IMR-90 (cell line): ENCODE results near the gene FGF6. TPM values are rescaled to one million over a fixed set of nuclear protein-coding genes. Genes with fewer than 3 reads are reported as not detected.

Source experiments
- ATAC-seq: fragments of 200-7000 bp; cut with Tn5 transposase; 2 replicates; pipeline ENCODE4 v1.9.1; 2020; ENCODE audit warnings: low read depth, mild to moderate bottlenecking, moderate library complexity
- BruUV-seq: library from RNA; stranded (reverse); fragments of 400-500 nt; replicated peaks from 2 replicates; lab custom pipeline; 2021; lab: Mats Ljungman, UMichigan
- CTCF ChIA-PET: fragments of 300-600 bp; formaldehyde crosslinking; extraction: SDS; loops from one replicate; lab custom pipeline; 2021; ENCODE audit warnings: antibody characterized with exemption; lab: Yijun Ruan, JAX
- POLR2A ChIA-PET: fragments of 300-600 bp; sonication (Branson Sonifier 250); formaldehyde crosslinking; loops from one replicate; lab custom pipeline; 2022; ENCODE audit warnings: antibody characterized with exemption; ENCODE audit not compliant: unreplicated experiment; lab: Charles Lee
- DNase-seq: peaks from one replicate; pipeline ENCODE4 v3.0.0; 2013
- H2AFZ ChIP-seq: replicated peaks from 2 replicates; pipeline ENCODE3; 2013; ENCODE audit warnings: low read length, mild to moderate bottlenecking; ENCODE audit not compliant: poor library complexity
- H2AK5ac ChIP-seq: 2 replicates; pipeline ENCODE4 v1.6.1; 2013; ENCODE audit warnings: low read depth, low read length, inconsistent platforms
- H2AK9ac ChIP-seq: replicated peaks from 2 replicates; pipeline ENCODE3; 2013; ENCODE audit warnings: mild to moderate bottlenecking, low read depth, low read length, moderate library complexity; ENCODE audit not compliant: poor library complexity
- H2BK120ac ChIP-seq: 2 replicates; pipeline ENCODE4 v1.6.1; 2013; ENCODE audit warnings: low read depth, low read length, inconsistent platforms
- H2BK15ac ChIP-seq: 3 replicates; pipeline ENCODE4 v1.6.1; 2013; ENCODE audit warnings: low read depth, low read length, inconsistent platforms
- H2BK20ac ChIP-seq: 2 replicates; pipeline ENCODE4 v1.6.1; 2013; ENCODE audit warnings: low read depth, mild to moderate bottlenecking, inconsistent platforms, low read length, moderate library complexity
- H2BK5ac ChIP-seq: 2 replicates; pipeline ENCODE4 v1.6.1; 2013; ENCODE audit warnings: mild to moderate bottlenecking, low read depth, low read length, inconsistent platforms; ENCODE audit not compliant: poor library complexity, severe bottlenecking
- H3K14ac ChIP-seq: replicated peaks from 2 replicates; pipeline ENCODE4 v1.6.1; 2013; ENCODE audit warnings: low read depth, low read length, inconsistent platforms
- H3K18ac ChIP-seq: 2 replicates; pipeline ENCODE4 v1.6.1; 2013; ENCODE audit warnings: low read depth, low read length, control low read depth
- H3K23ac ChIP-seq: 2 replicates; pipeline ENCODE4 v1.6.1; 2013; ENCODE audit warnings: low read depth, low read length, inconsistent platforms
- H3K27ac ChIP-seq: 2 replicates; pipeline ENCODE4 v1.5.1; 2013; ENCODE audit warnings: mild to moderate bottlenecking, control low read depth, low read length; ENCODE audit not compliant: insufficient read depth
- H3K27me3 ChIP-seq: 2 replicates; pipeline ENCODE4 v1.6.1; 2013; ENCODE audit warnings: low read length; ENCODE audit not compliant: control insufficient read depth, insufficient read depth
- H3K36me3 ChIP-seq: 2 replicates; pipeline ENCODE4 v1.6.1; 2013; ENCODE audit warnings: low read length, mixed read lengths; ENCODE audit not compliant: control insufficient read depth, insufficient read depth
- H3K4ac ChIP-seq: 2 replicates; pipeline ENCODE4 v1.6.1; 2013; ENCODE audit warnings: low read depth, low read length, inconsistent platforms
- H3K4me1 ChIP-seq: 2 replicates; pipeline ENCODE4 v1.6.1; 2013; ENCODE audit warnings: low read length, mixed read lengths; ENCODE audit not compliant: control insufficient read depth, insufficient read depth
- H3K4me2 ChIP-seq: 2 replicates; pipeline ENCODE4 v1.6.1; 2013; ENCODE audit warnings: low read depth, mild to moderate bottlenecking, control low read depth, low read length, moderate library complexity
- H3K4me3 ChIP-seq: 2 replicates; pipeline ENCODE4 v1.5.1; 2013; ENCODE audit warnings: low read depth, mild to moderate bottlenecking, control low read depth, low read length, moderate library complexity; ENCODE audit not compliant: insufficient read depth
- H3K56ac ChIP-seq: 2 replicates; pipeline ENCODE4 v1.6.1; 2013; ENCODE audit warnings: low read length, inconsistent platforms; ENCODE audit not compliant: insufficient read depth; ENCODE audit errors: extremely low read depth
- H3K79me1 ChIP-seq, 2 experiments: 2 replicates each; pipeline ENCODE4 v1.6.1; 2013; ENCODE audit warnings: low read length in 2 of 2, inconsistent platforms in 1 of 2, low read depth in 1 of 2
- H3K9ac ChIP-seq: 2 replicates; pipeline ENCODE4 v1.6.1; 2013; ENCODE audit warnings: low read depth, low read length, control low read depth
- H3K9me1 ChIP-seq: 2 replicates; pipeline ENCODE4 v1.6.1; 2013; ENCODE audit warnings: low read length, inconsistent platforms; ENCODE audit not compliant: insufficient read depth
- H3K9me3 ChIP-seq: 2 replicates; pipeline ENCODE4 v1.6.1; 2013; ENCODE audit warnings: low read length; ENCODE audit not compliant: control insufficient read depth, insufficient read depth
- H4K20me1 ChIP-seq: 2 replicates; pipeline ENCODE4 v1.6.1; 2013; ENCODE audit warnings: low read length, inconsistent platforms; ENCODE audit not compliant: insufficient read depth
- H4K5ac ChIP-seq: 2 replicates; pipeline ENCODE4 v1.6.1; 2013; ENCODE audit warnings: mild to moderate bottlenecking, low read depth, low read length, control low read depth
- H4K8ac ChIP-seq, 2 experiments: 2 replicates each; pipeline ENCODE4 v1.6.1; 2013; ENCODE audit warnings: low read depth in 2 of 2, low read length in 2 of 2, control low read depth in 1 of 2, inconsistent platforms in 1 of 2
- H4K91ac ChIP-seq: 2 replicates; pipeline ENCODE4 v1.6.1; 2013; ENCODE audit warnings: low read depth, low read length, inconsistent platforms; ENCODE audit not compliant: insufficient read depth
- BHLHE40 ChIP-seq: fragments of 150-350 bp; IDR thresholded peaks from 2 replicates; pipeline ENCODE4 v1.6.1; 2016; ENCODE audit warnings: mild to moderate bottlenecking, low read depth, low read length
- CEBPB ChIP-seq: IDR thresholded peaks from 2 replicates; pipeline ENCODE4 v1.6.1; 2012; ENCODE audit warnings: low read depth, low read length, improper control_type of control experiment
- CHD1 ChIP-seq: IDR thresholded peaks from 2 replicates; pipeline ENCODE4 v1.6.1; 2012; ENCODE audit warnings: low read depth, low read length, improper control_type of control experiment
- CTCF ChIP-seq: conservative IDR thresholded peaks from 2 replicates; pipeline ENCODE4 v1.5.1; 2012; ENCODE audit warnings: mild to moderate bottlenecking, low read depth, low read length, improper control_type of control experiment
- ELK1 ChIP-seq: fragments of 150-350 bp; IDR thresholded peaks from 2 replicates; pipeline ENCODE4 v1.6.1; 2016; ENCODE audit warnings: low read depth, mild to moderate bottlenecking, low read length, moderate library complexity, borderline replicate concordance
- FOS ChIP-seq: fragments of 150-350 bp; IDR thresholded peaks from 2 replicates; pipeline ENCODE4 v1.6.1; 2016; ENCODE audit warnings: low read depth, low read length
- MAZ ChIP-seq: IDR thresholded peaks from 2 replicates; pipeline ENCODE4 v1.6.1; 2012; ENCODE audit warnings: low read depth, mild to moderate bottlenecking, low read length, improper control_type of control experiment, moderate library complexity, borderline replicate concordance
- MXI1 ChIP-seq: IDR thresholded peaks from 2 replicates; pipeline ENCODE4 v1.6.1; 2012; ENCODE audit warnings: low read depth, mild to moderate bottlenecking, low read length, moderate library complexity, borderline replicate concordance
- NFE2L2 ChIP-seq: fragments of 150-350 bp; IDR thresholded peaks from 2 replicates; pipeline ENCODE4 v1.6.1; 2016; ENCODE audit warnings: low read depth, mild to moderate bottlenecking, low read length
- POLR2A ChIP-seq: IDR thresholded peaks from 2 replicates; pipeline ENCODE4 v1.6.1; 2012; ENCODE audit warnings: mild to moderate bottlenecking, low read depth, low read length
- RAD21 ChIP-seq: IDR thresholded peaks from 2 replicates; pipeline ENCODE4 v1.6.1; 2012; ENCODE audit warnings: low read length, improper control_type of control experiment
- RCOR1 ChIP-seq: IDR thresholded peaks from 2 replicates; pipeline ENCODE4 v1.6.1; 2012; ENCODE audit warnings: mild to moderate bottlenecking, low read length, improper control_type of control experiment; ENCODE audit not compliant: insufficient replicate concordance
- SMC3 ChIP-seq: fragments of 150-350 bp; IDR thresholded peaks from 2 replicates; pipeline ENCODE4 v1.6.1; 2016; ENCODE audit warnings: low read depth, mild to moderate bottlenecking, antibody characterized with exemption, low read length, moderate library complexity
- WGBS, 2 experiments: methylation state at CpG; one replicate each; pipeline versions ENCODE4 v1.1.5 to v1.1.7; 2013; ENCODE audit warnings: missing lambda C conversion rate in 2 of 2; ENCODE audit not compliant: insufficient read length in 1 of 2; ENCODE audit errors: extremely low coverage in 2 of 2; 5-methylcytosine and 5-hydroxymethylcytosine counted together
- dilution Hi-C: fragments of 300-500 bp; cut with HindIII; formaldehyde crosslinking; loops from one replicate; pipeline ENCODE4 v1.14.3; 2018; ENCODE audit warnings: low sequenced_read_pairs; ENCODE audit not compliant: unreplicated experiment
- in situ Hi-C: fragments of 300-500 bp; cut with MboI; formaldehyde crosslinking; loops from 3 replicates; pipeline ENCODE4 v1.14.3; 2019; ENCODE audit warnings: low sequenced_read_pairs, inconsistent platforms, mixed read lengths
- intact Hi-C: fragments of 100-400 bp; cut with micrococcal nuclease; formaldehyde crosslinking; loops from 2 replicates; pipeline ENCODE4 v1.10.0; 2022
- polyA plus RNA-seq, 3 experiments: library from polyadenylated mRNA; depleted of rRNA; stranded (reverse); fragments of >200 nt; gene quantifications; 2 replicates each; pipeline ENCODE4 v1.2.3, GENCODE V29; 2012; ENCODE audit warnings: low replicate concordance in 1 of 3
- total RNA-seq: library from RNA; depleted of rRNA; stranded (reverse); fragments of >200 nt; gene quantifications from 2 replicates; pipeline ENCODE4 v1.2.3, GENCODE V29; 2012

FGF6 gene
- total and polyA plus RNA-seq, 2 of the 4 experiments (the other 2 are of a cell fraction): not detected

GRCh38 chr12:4446335-4446734 lies 720 bp upstream of the FGF6 start:
- Histone ChIP-seq H2AK5ac (no peak overlapping the region), H4K5ac (no peak overlapping the region), H3K56ac (no peak overlapping the region), H3K18ac (no peak overlapping the region), H4K20me1 (no peaks in the 10 kb centered on the region), H3K9me3 (no peaks in the 10 kb centered on the region), H3K23ac (no peak overlapping the region), H2AK9ac (no peak overlapping the region), H2BK15ac (no peak overlapping the region), H2BK5ac (no peak overlapping the region), H3K9me1 (no peaks in the 10 kb centered on the region), H3K4me1 (no peaks in the 10 kb centered on the region), H2BK120ac (no peak overlapping the region), H3K14ac (no peak overlapping the region), H3K27me3 (peaks cover 22% of the 10 kb centered on the region), H3K9ac (no peak overlapping the region), H3K27ac (no peak overlapping the region), H2BK20ac (no peak overlapping the region), H3K4ac (no peak overlapping the region), H3K4me3 (no peak overlapping the region), H4K91ac (no peak overlapping the region), H3K79me1 (no peaks in the 10 kb centered on the region), H2AFZ (no peak overlapping the region), H3K36me3 (no peaks in the 10 kb centered on the region), H4K8ac (no peak overlapping the region), H3K4me2 (no peak overlapping the region)
- in situ Hi-C loops (no loop called here), dilution Hi-C loops (no loop called here), intact Hi-C loops (no loop called here)
- POLR2A ChIA-PET: no interaction called here
- TF ChIP-seq CTCF (no peak), CHD1 (no peak), MXI1 (no peak), MAZ (no peak), CEBPB (no peak), RAD21 (no peak), BHLHE40 (no peak), ELK1 (no peak), NFE2L2 (no peak), SMC3 (no peak), FOS (no peak), RCOR1 (no peak), POLR2A (no peak)
- ATAC-seq (no peak), DNase-seq (no peak)
- CTCF ChIA-PET: no interaction called here
- BruUV-seq: no TSS peak
- no CpG with 5 or more reads among the region's 2 CpGs for WGBS, 2 experiments
